HCT116 (cell line): ENCODE measurements around the gene CLDN3. TPM values are rescaled to one million over a fixed set of nuclear protein-coding genes. Genes with fewer than 3 reads are reported as not detected.

ENCODE experiments used
- ATAC-seq: fragments of 200-7000 bp; cut with Tn5 transposase; 2 replicates; pipeline ENCODE4 v1.9.1; 2020; ENCODE audit warnings: mild to moderate bottlenecking, moderate library complexity
- BruUV-seq: library from RNA; stranded (reverse); fragments of 400-500 nt; replicated peaks from 2 replicates; lab custom pipeline; 2021; lab: Mats Ljungman, UMichigan
- CTCF ChIA-PET: fragments of 300-600 bp; sonication (Branson Sonifier 250); formaldehyde crosslinking; loops from one replicate; lab custom pipeline; 2021; ENCODE audit warnings: antibody characterized with exemption; lab: Charles Lee
- POLR2A ChIA-PET: fragments of 300-600, 350-600 bp; sonication (Branson Sonifier 250); formaldehyde crosslinking; loops from one replicate; lab custom pipeline; 2021; ENCODE audit warnings: antibody characterized with exemption; lab: Charles Lee
- RAD21 ChIA-PET, 2 experiments: fragments of 300-600 bp; sonication (Branson Sonifier 250); formaldehyde crosslinking; loops; one replicate each; lab custom pipeline; 2023; ENCODE audit warnings: low total read pairs in 2 of 2; ENCODE audit not compliant: uncharacterized antibody in 2 of 2, unreplicated experiment in 2 of 2, low non-redundant PET in 1 of 2; lab: Charles Lee
- DNase-seq: peaks from one replicate; pipeline ENCODE4 v3.0.0-alpha.2; 2010; ENCODE audit warnings: low read depth, low spot score
- H2AFZ ChIP-seq: fragments of 200-600 bp; shearing (Covaris generic), sonication (generic); 2 replicates; pipeline ENCODE4 v1.6.1; 2017; ENCODE audit warnings: low read depth, mixed run types, mixed read lengths, antibody characterized with exemption, low read length; ENCODE audit not compliant: poor library complexity, severe bottlenecking
- H3K27ac ChIP-seq: 2 replicates; pipeline ENCODE4 v1.5.1; 2012; ENCODE audit warnings: low read depth, low read length
- H3K27me3 ChIP-seq: fragments of 200-600 bp; sonication (generic); 2 replicates; pipeline ENCODE4 v1.6.1; 2016; ENCODE audit warnings: mixed run types, low read length, mixed read lengths; ENCODE audit not compliant: insufficient read depth
- H3K36me3 ChIP-seq, 2 experiments: fragments of 200-500 bp in 1 of 2; fragments of 200-600 bp in 1 of 2; sonication (Bioruptor generic) in 1 of 2; sonication (generic) in 1 of 2; 2 replicates each; pipeline versions ENCODE4 v1.5.1 to v1.6.1; 2014 to 2016; ENCODE audit warnings: low read length in 2 of 2, inconsistent platforms in 1 of 2, mixed read lengths in 1 of 2, mixed run types in 1 of 2; ENCODE audit not compliant: insufficient read depth in 2 of 2, control insufficient read depth in 1 of 2
- H3K4me1 ChIP-seq, 2 experiments: fragments of 200-600 bp in 1 of 2; sonication (generic) in 1 of 2; 2 replicates each; pipeline versions ENCODE4 v1.5.1 to v1.6.1; 2012 to 2017; ENCODE audit warnings: low read length in 2 of 2, inconsistent platforms in 1 of 2, mild to moderate bottlenecking in 1 of 2, mixed read lengths in 1 of 2, mixed run types in 1 of 2, moderate library complexity in 1 of 2; ENCODE audit not compliant: insufficient read depth in 2 of 2, control insufficient read depth in 1 of 2
- H3K4me2 ChIP-seq: fragments of 200-600 bp; sonication (generic); 2 replicates; pipeline ENCODE4 v1.6.1; 2017; ENCODE audit warnings: mixed run types, low read length, mixed read lengths
- H3K4me3 ChIP-seq, 2 experiments: fragments of 200-600 bp in 1 of 2; sonication (generic) in 1 of 2; replicated peaks in 1 of 2; 2 replicates each; pipeline ENCODE4 v1.5.1; 2011 to 2016; ENCODE audit warnings: low read length in 2 of 2, control low read depth in 1 of 2, low read depth in 1 of 2, mild to moderate bottlenecking in 1 of 2, mixed read lengths in 1 of 2, mixed run types in 1 of 2
- H3K79me2 ChIP-seq: fragments of 200-600 bp; sonication (generic); 2 replicates; pipeline ENCODE4 v1.6.1; 2017; ENCODE audit warnings: mild to moderate bottlenecking, mixed run types, low read length, moderate library complexity, mixed read lengths; ENCODE audit not compliant: insufficient read depth
- H3K9ac ChIP-seq: fragments of 200-600 bp; sonication (generic); 2 replicates; pipeline ENCODE4 v1.6.1; 2016; ENCODE audit warnings: low read length, mixed read lengths
- H3K9me2 ChIP-seq: fragments of 200-600 bp; sonication (generic), shearing (Covaris generic); 2 replicates; pipeline ENCODE4 v1.6.1; 2017; ENCODE audit warnings: mixed run types, mild to moderate bottlenecking, moderate library complexity; ENCODE audit not compliant: insufficient read depth
- H3K9me3 ChIP-seq, 2 experiments: fragments of 200-500 bp in 1 of 2; fragments of 200-600 bp in 1 of 2; sonication (Bioruptor generic) in 1 of 2; sonication (generic) in 1 of 2; 2 replicates each; pipeline ENCODE4 v1.6.1; 2014 to 2017; ENCODE audit warnings: low read length in 2 of 2, mixed read lengths in 2 of 2, inconsistent platforms in 1 of 2, low read depth in 1 of 2, mild to moderate bottlenecking in 1 of 2, mixed run types in 1 of 2, moderate library complexity in 1 of 2; ENCODE audit not compliant: control insufficient read depth in 1 of 2, insufficient read depth in 1 of 2
- H4K20me1 ChIP-seq: fragments of 200-600 bp; sonication (generic), shearing (Covaris generic); 2 replicates; pipeline ENCODE4 v1.6.1; 2017; ENCODE audit warnings: mixed run types, mild to moderate bottlenecking, moderate library complexity; ENCODE audit not compliant: insufficient read depth
- ATF3 ChIP-seq: IDR thresholded peaks from 2 replicates; pipeline ENCODE4 v1.6.1; 2012
- CBX3 ChIP-seq: IDR thresholded peaks from 2 replicates; pipeline ENCODE4 v1.6.1; 2012; ENCODE audit warnings: low read depth
- CEBPB ChIP-seq: IDR thresholded peaks from 2 replicates; pipeline ENCODE4 v1.6.1; 2012; ENCODE audit warnings: low read depth
- EGR1 ChIP-seq: IDR thresholded peaks from 2 replicates; pipeline ENCODE4 v1.6.1; 2012; ENCODE audit warnings: low read depth
- FOSL1 ChIP-seq: IDR thresholded peaks from 2 replicates; pipeline ENCODE4 v1.6.1; 2012; ENCODE audit warnings: low read depth
- JUND ChIP-seq: IDR thresholded peaks from 2 replicates; pipeline ENCODE4 v1.6.1; 2012
- MAX ChIP-seq: IDR thresholded peaks from 2 replicates; pipeline ENCODE4 v1.6.1; 2012
- POLR2A ChIP-seq: IDR thresholded peaks from 2 replicates; pipeline ENCODE4 v1.7.0; 2011; ENCODE audit warnings: borderline replicate concordance; ENCODE audit not compliant: insufficient read depth, insufficient read length; ENCODE audit errors: extremely low read depth
- POLR2AphosphoS5 ChIP-seq: IDR thresholded peaks from 2 replicates; pipeline ENCODE4 v1.6.1; 2011; ENCODE audit warnings: mild to moderate bottlenecking, low read depth, low read length, moderate library complexity
- SIN3A ChIP-seq: IDR thresholded peaks from 2 replicates; pipeline ENCODE4 v1.6.1; 2012; ENCODE audit warnings: low read depth
- SP1 ChIP-seq: IDR thresholded peaks from 2 replicates; pipeline ENCODE4 v1.6.1; 2012; ENCODE audit warnings: low read depth
- SRF ChIP-seq: IDR thresholded peaks from 2 replicates; pipeline ENCODE4 v1.6.1; 2012; ENCODE audit warnings: low read depth
- TCF7L2 ChIP-seq: IDR thresholded peaks from 2 replicates; pipeline ENCODE4 v1.7.0; 2011; ENCODE audit warnings: borderline replicate concordance, inconsistent platforms; ENCODE audit not compliant: insufficient read depth, insufficient read length; ENCODE audit errors: extremely low read depth
- YY1 ChIP-seq: IDR thresholded peaks from 2 replicates; pipeline ENCODE4 v1.6.1; 2011; ENCODE audit warnings: low read length, low read depth, moderate library complexity, mild to moderate bottlenecking; ENCODE audit not compliant: insufficient replicate concordance; ENCODE audit errors: extremely low read depth
- ZBTB33 ChIP-seq: IDR thresholded peaks from 2 replicates; pipeline ENCODE4 v1.6.1; 2011; ENCODE audit warnings: mild to moderate bottlenecking, low read length, moderate library complexity; ENCODE audit not compliant: insufficient replicate concordance; ENCODE audit errors: extremely low read depth
- ZNF274 ChIP-seq: fragments of 200-500 bp; sonication (Bioruptor generic); IDR thresholded peaks from 2 replicates; pipeline ENCODE4 v1.6.1; 2014; ENCODE audit warnings: mild to moderate bottlenecking, low read depth, low read length, inconsistent platforms
- intact Hi-C: fragments of 100-400 bp; cut with micrococcal nuclease; formaldehyde crosslinking; loops from 2 replicates; pipeline ENCODE4 v1.10.0; 2022
- total RNA-seq: library from RNA; stranded (reverse); gene quantifications from one replicate; pipeline ENCODE4 v1.2.1, GENCODE V29; 2021; ENCODE audit not compliant: unreplicated experiment
- TF ChIP-seq, protein P1 (sequence below), 3 experiments: fragments of 200-600 bp in 1 of 3; sonication (generic) in 1 of 3; IDR thresholded peaks in 2 of 3; conservative IDR thresholded peaks in 1 of 3; 2 replicates each; pipeline ENCODE4 v1.5.1; 2012 to 2017; ENCODE audit warnings: low read depth in 2 of 3, low read length in 2 of 3, antibody characterized with exemption in 1 of 3, borderline replicate concordance in 1 of 3, control low read depth in 1 of 3, mild to moderate bottlenecking in 1 of 3, mixed read lengths in 1 of 3, mixed run types in 1 of 3, moderate library complexity in 1 of 3; ENCODE audit not compliant: insufficient read depth in 1 of 3

The CLDN3 gene
- total RNA-seq, 1 experiment from 2014 or later, result 19.2 TPM

- H3K4me1 ChIP-seq, result peaks cover 26 to 48% of the 10 kb centered on the region in 2 experiments
- H3K9me3 ChIP-seq, result no peaks in the 10 kb centered on the region
- DNase-seq (peak; percentile 78), ATAC-seq (peak; percentile 84)
- H3K9me2 ChIP-seq, result no peaks in the 10 kb centered on the region
- no peaks in the 10 kb centered on the region for H3K27me3 ChIP-seq
- intact Hi-C loops, result no loop called here
- no peaks in the 10 kb centered on the region for H4K20me1 ChIP-seq
- H3K27ac ChIP-seq, result peak overlapping the region; percentile 89
- H2AFZ ChIP-seq, result peak overlapping the region; percentile 76
- BruUV-seq, result TSS peak; percentile 62
- no peaks in the 10 kb centered on the region for H3K36me3 ChIP-seq
- TF ChIP-seq ATF3 (no peak), YY1 (peak; percentile 18), ZNF274 (no peak), POLR2A (no peak), ZBTB33 (no peak), SRF (0 out of 2 replicates have a peak, but pooled peaks have one; percentile 23), JUND (peak; percentile 87), TCF7L2 (peak; percentile 98), SIN3A (peak; percentile 78), SP1 (peak; percentile 92), POLR2AphosphoS5 (peak; percentile 37), CEBPB (0 out of 2 replicates have a peak, but pooled peaks have one; percentile 53), EGR1 (peak; percentile 74), MAX (peak; percentile 32; the same call in 1 of the 2 replicates), CBX3 (peak; percentile 81; the same call in 1 of the 2 replicates), FOSL1 (peak; percentile 93)
- TF ChIP-seq, protein P1, sequence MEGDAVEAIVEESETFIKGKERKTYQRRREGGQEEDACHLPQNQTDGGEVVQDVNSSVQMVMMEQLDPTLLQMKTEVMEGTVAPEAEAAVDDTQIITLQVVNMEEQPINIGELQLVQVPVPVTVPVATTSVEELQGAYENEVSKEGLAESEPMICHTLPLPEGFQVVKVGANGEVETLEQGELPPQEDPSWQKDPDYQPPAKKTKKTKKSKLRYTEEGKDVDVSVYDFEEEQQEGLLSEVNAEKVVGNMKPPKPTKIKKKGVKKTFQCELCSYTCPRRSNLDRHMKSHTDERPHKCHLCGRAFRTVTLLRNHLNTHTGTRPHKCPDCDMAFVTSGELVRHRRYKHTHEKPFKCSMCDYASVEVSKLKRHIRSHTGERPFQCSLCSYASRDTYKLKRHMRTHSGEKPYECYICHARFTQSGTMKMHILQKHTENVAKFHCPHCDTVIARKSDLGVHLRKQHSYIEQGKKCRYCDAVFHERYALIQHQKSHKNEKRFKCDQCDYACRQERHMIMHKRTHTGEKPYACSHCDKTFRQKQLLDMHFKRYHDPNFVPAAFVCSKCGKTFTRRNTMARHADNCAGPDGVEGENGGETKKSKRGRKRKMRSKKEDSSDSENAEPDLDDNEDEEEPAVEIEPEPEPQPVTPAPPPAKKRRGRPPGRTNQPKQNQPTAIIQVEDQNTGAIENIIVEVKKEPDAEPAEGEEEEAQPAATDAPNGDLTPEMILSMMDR (IDR thresholded peaks at IDR 0.05 in 2 of 3, conservative IDR thresholded peaks at IDR 0.05 in 1 of 3; ENCODE audit: borderline replicate concordance in 1 of 3, insufficient read depth in 1 of 3, low read depth in 2 of 3, low read length in 2 of 3), result no peak
- CTCF ChIA-PET, result interaction anchor here (0.9 to 1.4 kb wide), 3 partner anchors 10 to 33 kb away, joined by 3 to 5 read pairs (median 3); no protein-coding TSS in a partner anchor
- RAD21 ChIA-PET, result interaction anchor here in 1 of 2 experiments (1.0 to 1.5 kb wide), 4 partner anchors 9 to 51 kb away, joined by 3 to 4 read pairs (median 4); no protein-coding TSS in a partner anchor
- POLR2A ChIA-PET, result interaction anchor here (0.9 to 3.9 kb wide), 12 partner anchors 10 to 61 kb away, joined by 3 to 17 read pairs (median 3); partner anchors contain the start of genes ABHD11, CLDN3, CLDN4 and METTL27
- peak overlapping the region; percentile 85 for H3K4me2 ChIP-seq
- peak overlapping the region; percentile 79 for H3K9ac ChIP-seq
- peaks cover 18% of the 10 kb centered on the region for H3K79me2 ChIP-seq
- H3K4me3 ChIP-seq, result peak overlapping the region; percentile 49 to 66
Observed at GRCh38 chr7:73799282-73800141, 29.4 kb upstream of the CLDN3 start.
